ENCODE data around the gene PRM1.
"Not testable (repeated sequence)": the region's sequence is repeated elsewhere in the genome, so short reads cannot be mapped to it uniquely, and the experiment has no call there.

PRM1 gene

DNA sequence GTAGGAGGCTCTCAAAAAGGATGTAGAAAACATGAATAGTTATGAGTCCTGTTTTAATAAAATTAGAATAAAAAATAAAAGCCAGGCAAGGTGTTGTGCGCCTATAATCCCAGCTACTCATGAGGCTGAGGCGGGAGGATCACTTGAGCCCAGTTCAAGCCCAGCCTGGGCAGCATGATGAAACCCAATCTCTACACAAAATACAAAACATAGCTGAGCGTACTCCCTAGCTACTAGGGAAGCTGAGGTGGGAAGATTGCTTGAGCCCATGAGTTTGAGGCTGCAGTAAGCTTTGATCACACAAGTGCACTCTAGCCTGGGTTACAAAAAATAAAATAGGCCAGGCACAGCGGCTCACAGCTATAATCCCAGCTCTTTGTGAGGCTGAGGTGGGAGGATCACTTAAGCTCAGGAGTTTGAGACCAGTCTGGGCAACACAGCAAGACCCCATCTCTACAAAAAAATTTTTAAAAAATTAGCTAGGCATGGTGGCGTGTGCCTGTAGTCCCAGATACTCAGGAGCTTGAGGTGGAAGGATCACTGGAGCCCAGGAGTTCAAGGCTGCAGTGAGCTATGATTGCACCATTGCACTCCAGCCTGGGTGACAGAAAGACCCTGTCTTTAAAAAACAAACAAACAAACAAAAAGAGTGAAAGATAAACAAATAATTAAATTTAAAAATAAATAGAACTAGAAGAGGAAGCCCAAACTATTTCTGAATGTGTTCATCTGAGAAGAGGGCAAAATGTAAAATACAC, 17.2 kb upstream of the PRM1 start:
- no peak for DNase-seq (ENCODE audit: low spot score)

DNA sequence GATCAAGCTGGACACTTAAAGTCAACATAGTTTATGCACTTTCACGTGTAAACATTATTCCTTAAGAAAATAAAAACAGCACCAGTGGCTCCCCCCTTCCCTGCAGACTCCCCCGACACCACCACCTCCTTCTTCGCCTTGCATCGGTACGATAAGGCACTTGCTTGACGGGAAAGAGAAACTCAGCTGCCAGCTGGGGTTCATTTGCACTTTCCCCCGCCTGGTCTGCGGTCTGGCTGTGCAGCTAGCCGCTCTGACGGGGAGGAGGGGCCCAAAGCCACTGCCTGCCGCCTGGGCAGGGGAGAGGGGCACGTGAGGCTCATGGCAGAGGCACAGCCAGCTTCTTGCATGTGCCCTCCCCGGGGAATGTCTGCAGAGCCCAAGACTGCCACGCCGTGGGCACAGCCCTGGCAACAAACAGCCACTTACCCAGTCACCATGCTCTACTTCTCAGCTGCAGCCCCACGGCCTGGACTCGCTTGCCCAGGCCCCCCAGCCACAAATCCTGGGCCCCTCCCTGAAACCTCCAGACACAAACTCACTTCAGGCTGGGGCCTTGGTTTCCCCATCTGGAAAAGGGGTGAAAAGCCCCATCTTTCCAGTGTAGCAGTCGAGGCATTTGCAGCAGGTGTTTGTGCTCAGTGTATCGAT, 16.5 kb upstream of the PRM1 start:
- DNase-seq (ENCODE audit: low spot score) = no peak

DNA sequence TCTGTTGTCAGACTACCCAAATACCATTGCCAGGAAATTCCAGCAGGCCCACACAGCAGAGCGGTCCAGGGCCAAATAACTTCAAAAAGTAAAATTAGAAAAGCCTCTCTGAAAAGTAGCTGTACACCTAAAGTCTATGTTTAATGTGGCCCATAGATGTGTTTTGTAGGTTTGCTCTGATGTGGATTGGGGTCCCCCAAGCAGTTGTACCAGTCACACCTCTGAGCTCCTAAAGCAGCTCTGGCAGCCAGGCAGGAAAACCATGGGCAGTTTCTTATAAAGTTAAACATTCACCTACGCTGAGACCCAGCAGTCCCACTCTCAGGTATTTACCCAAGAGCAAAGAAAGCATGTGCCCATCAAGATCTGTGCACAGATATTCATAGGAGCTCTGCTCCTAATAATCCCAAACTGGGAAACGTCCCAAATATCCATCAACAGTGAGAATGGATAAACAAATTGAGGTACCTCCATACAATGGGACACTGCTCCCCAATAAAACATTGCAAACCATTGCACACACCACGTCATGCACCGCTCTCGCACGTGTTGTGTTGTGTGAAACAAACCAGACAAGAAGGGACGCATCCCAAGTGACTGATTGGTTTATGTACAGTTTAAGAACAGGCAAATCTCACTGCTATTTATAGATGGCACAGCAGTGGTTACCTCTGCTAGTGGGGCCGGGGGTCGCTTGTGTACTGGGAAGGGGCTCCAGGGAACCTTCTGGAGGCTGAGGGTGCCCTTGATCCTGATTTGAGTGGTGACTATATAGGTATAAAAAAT, 15.8 kb upstream of the PRM1 start:
- DNase-seq (ENCODE audit: low spot score) = no peak

DNA sequence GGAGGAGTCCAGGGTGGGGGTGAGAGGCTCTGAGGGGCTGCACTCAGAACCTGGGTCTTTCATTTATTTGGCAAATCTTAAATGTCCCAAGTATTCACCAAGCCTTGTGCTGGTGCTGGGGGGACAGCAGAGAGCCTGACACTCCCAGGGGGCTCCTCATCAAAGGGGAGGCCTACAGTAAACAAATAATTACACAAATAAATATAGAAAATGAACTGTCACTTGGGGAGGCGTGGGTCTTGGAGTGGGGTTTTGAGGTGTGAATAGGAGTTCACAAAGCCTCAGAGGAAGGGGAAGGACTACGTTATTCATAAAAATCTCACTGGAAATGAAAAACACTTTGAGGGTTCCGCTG, 15.2 kb upstream of the PRM1 start:
- no peak for DNase-seq (ENCODE audit: low spot score)

DNA sequence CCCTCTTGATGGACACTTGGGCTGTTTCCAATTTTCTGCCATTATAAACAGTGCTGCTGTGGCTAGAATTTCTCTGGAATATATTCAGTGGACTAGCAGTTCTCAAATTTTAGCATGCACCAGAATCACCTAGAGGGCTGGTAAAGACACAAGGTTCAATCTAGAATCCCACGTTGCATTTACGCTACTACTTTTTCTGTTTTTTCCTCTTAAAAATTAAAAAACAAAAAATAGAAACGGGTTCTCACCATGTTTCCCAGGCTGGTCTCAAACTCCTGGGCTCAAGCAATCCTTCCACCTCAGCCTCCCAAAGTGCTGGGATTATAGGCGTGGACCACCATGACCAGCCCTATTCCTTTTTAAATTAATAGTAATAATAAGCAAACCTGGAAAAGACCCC, 14.5 kb upstream of the PRM1 start:
- DNase-seq (ENCODE audit: low spot score) = no peak

DNA sequence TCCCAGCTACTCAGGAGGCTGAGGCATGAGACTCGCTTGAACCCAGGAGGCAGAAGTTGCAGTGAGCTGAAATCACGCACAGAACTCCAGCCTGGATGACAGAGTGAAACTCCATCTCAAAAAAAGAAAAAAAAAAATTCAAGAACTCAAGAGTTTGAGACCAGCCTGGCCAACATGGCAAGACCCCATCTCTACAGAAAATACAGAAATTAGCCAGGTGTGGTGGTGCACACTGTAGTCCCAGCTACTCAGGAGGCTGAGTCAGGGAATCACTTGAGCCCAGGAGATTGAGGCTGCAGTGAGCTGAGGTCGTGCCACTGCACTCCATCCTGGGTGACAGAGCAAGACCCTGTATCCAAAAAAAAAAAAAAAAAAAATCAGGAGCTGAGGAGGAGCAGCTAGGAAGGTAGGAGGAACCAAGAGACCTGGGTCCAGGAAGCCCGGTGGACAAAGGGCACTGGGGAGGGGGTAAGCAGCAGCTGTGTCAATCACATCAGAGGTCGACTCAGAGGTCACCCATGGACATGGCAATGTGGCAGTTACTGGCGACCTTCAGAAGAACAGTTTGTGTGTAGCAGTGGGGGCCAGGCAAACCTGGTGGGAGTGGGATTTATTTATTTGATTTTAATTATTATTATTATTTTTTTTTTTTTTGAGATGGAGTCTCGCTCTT, 11.1 kb upstream of the PRM1 start:
- DNase-seq (ENCODE audit: low spot score) = no peak

DNA sequence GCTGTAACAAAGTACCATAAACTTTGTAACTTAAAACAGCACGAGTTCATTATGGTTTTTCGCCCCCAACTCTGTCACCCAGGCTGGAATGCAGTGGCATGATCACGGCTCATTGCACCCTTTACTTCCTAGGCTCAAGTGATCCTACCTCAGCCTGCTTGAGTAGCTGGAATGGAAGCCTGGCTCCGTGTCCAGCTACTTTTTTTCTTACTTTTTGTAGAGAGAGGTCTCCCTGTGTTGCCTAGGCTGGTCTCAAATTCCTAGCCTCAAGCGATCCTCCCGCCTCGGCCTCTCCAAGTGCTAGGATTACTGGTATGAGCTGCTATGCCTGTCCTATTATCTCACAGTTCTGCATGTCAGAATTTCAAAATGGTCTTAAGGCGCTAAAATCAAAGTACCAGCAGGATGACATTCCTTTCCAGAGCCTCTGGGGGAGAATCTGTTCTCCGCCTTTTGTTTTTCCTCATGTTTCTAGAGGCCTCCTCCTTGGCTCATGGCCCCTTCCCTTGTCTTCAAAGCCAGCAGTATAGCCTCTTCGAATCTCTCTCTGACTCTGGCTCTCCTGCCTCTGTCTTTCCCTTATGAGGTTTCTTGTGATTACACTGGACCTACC, 10.1 kb upstream of the PRM1 start:
- DNase-seq (ENCODE audit: low spot score) = no peak

DNA sequence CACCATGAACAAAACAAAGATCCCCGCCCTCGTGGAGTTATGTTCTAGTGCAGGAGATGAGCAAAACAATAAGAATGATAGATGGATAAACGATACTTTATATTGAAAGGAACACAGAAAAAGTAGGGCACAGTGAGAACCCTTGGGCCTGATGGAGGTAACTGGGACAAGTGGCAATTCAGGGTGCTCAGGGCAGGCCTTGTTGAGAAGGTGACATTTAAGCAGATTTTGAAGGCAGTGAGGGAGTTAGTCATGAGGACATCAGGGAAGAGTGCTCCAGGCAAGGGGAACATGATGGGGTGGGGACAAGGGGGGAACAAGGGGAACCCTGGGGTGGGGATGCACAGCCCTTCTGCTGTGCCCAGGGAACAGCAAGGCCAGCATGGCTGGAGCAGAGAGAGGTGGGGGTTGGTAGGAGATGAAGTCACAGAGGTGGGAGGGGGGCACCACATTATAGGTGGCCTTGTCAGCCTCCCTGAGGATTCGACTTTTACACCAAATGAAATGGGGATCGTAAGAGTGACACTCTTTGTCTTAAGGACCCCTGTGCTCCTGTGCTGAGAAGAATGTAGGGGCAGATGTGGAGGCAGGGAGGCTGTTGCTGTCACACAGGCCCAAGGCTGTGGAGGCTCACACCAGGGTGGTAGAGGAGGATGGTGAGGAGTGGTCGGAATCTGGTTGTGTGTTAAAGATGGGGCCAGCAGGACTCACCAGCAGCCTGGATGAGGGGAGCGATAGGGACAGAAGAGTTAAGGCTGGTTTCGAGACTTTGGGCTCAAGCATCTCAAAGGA, 9.2 kb upstream of the PRM1 start:
- no peak for DNase-seq (ENCODE audit: low spot score)

DNA sequence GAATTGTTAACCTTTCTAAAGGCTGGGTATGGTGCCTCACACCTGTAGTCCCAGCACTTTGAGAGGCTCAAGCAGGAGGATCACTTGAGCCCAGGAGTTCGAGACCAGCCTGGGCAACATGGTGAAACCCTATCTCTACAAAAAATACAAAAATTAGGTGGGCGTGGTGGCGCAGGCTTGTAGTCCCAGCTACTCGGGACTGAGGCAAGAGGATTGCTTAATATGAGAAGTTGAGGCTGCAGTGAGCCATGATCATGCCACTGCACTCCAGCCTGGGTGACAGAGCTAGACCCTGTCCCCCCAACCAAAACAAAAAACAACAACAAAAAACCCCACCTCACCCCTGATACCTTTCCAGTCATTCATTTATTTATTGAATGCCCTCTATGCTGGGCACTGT, 8.6 kb upstream of the PRM1 start:
- not testable (repeated sequence) for DNase-seq (ENCODE audit: low spot score)

DNA sequence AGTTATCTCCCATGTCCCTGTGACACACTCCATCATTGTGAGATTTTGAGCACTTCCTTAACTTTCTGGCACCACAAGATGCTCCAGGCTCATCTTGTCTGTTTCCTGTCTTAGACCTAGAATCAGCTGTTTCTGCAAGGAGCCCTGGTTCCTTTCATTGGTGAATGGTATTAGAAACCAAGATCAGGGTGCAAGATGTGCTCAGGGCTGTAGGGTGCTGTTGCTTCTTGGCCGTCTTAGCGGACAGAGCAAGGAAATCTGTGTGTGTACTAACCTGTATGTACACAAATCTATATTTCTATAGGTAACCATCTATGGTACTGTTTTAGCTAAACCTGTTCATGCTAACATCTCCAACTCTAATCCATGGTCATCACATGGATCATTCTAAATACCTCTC, 8.1 kb upstream of the PRM1 start:
- no peak for DNase-seq (ENCODE audit: low spot score)

DNA sequence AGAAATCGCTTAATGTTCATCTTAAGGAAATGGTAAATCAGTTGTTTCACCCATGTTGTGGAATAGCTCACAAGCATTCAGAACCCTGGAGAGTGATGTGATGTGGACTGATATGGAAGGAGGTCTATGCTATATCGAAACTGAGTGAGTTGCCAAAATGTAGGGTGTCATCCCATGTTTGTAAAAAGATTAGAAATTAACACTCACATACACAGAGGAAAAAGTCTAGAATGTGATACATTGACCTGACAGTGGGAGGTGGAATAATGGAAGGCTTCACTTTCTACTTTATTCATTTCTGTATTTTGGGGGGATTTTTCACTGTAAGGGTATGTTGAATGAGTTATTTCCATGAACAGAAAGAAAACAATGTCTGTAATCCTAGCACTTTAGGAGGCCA, 4.7 kb upstream of the PRM1 start:
- no peak for DNase-seq (ENCODE audit: low spot score)

DNA sequence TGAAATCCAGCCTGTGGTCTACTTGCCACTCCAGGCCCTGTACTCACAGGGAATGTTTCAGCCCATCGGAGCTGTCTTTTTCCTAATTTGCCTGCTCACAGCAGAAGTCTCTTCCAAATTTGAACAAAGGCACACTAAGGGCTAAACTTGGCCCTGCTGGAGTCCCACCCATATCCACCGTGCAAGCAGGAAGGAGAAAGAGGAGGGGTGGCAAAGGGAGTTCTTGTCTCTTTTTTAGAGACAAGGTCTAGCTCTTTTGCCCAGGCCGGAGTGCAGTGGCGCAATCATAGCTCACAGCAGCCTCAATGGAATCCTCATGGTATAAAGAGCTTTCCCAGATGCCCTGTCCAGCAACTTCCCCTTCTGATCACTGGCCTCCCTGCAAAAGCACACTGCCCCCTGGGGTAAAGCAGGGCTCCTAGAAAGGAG, 2.7 kb upstream of the PRM1 start:
- DNase-seq (ENCODE audit: low spot score) = no peak

DNA sequence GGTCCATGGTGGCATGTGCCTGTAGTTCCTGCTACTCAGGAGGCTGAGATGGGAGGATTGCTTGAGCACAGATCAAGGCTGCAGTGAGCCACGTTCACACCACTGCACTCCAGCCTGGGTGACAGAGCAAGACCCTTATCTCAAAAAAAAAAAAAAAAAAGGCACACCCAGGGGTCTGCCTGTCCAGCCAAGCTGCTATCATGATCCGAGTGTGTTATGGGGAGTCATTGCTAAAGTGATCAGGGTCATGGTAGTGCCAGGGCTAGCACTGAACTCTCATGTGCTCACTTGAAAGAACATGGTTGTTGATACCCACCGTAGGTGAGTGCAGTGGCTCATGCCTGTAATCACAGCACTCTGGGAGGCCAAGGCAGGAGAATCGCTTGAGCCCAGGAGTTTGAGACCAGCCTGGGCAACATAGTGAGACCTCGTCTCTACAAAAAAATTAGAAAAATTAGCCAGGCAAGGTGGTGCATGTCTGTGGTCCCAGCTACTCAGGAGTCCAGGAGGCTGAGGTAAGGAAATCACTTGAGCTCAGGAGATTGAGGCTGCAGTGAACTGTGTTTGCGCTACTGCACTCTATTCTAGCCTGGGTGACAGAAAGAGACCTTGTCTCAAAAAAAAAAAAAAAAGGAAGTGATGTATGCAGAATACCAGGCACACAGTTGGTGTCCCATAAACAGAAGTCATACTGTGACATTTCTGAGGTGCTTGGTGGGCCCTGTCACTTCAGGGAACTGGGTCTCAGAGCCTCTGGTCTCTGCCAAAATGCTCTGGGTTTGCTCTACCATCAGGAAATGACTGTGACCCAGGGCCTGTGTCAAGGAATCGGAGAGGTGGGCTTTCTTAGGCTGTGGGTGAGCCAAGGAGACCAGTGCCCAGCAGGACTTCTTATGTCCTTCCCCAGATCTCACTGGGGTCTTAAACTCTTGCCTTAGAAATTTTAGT, 2.2 kb downstream of the PRM1 start:
- DNase-seq (ENCODE audit: low spot score) = no peak

DNA sequence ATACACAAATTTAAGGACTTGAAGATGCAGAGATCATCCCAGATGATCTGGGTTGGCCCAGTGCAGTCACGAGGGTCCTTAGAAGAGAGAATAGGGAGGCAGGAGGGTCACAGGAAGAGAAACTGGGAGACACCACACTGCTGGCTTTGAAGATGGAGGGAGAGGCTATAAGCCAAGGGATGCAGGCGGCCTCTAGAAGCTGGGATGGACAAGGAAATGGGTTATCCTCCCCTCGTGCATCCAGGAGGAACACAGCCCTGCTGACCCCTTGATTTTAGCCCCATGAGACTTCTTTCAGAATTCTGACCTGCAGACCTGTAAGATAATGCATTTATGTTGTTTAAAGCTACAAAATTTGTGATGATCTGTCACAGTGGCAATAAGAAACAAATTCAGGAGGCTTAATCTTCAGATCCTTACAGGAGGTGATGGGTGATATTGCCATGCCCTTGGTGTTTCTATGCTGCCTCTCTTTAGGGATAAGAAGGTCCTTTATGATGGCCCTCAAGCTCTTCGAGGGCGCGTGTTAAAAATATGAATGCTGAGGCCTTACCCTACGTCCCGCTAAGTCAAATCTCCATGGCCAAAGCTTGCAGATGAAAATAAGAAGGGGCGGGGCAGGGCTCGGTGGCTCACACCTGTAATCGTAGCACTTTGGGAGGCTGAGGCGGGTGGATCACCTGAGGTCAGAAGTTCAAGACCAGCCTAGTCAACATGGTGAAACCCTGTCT, 3.4 kb downstream of the PRM1 start:
- no peak for DNase-seq (ENCODE audit: low spot score)

DNA sequence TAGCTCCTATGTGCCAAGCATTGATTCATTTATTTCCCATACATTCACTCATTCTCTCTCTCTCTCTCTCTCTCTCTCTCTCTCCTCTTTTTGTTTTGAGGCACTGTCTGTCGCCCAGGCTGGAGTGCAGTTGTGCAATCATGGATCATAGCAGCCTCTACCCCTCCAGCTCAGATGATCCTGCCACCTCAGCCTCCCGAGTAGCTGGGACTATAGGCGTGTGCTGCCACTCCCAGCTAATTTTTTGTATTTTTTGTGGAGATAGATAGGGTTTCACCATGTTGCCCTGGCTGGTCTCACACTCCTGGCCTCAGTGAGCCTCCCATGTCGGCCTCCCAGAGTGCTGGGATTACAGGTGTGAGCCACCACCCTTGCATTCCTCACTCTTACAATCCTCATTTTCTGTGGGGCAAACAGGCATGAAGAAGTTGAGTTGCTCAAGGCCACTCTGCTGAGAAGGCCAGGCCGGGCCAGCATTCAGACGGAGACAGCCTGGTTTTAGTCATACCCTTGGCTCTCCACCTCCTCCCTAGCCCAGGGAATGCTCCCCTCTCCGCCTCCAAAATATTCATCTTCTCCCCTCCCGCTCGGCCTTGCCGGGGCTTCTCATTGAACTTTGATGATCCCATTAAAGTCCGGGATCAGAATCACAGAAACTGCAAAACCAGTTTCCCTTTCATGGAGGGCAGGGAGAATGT, 4.1 kb downstream of the PRM1 start:
- DNase-seq (ENCODE audit: low spot score) = no peak

DNA sequence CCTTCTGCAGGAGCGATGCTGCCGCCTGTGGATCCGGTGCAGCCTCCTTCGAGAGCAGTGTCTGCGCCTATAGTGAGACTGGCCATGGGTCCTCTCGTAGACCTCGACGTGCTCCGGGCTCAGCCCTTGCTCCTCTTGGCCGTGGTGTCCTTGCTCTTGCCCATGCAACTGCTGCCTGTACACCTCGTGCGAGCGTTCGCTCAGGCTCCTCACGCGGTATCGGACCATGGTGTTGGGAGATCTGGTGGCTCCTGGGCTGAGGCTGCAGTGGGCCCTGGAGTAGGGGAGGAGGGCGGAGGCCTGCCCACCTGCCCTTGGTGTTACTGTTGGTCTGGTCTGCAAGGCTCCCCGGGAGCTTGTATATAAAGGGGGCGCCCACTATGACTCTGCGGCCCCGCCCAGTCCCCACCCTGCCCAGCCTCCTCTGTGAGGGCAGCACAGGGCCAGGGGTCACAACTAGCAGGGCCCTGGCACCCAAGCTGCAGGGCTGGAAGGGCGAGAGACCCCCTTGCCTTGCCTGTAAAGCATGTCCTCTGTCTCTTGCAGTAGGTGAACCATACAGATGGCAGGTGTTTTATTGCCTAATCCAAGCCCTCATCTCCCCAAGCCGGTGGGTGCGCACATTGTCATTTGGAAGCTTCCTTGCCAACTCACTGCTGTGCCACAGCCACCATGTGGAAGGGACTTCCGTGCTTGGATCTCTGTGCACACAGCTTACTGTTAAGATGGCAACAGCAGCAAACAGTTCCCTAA, 4.8 kb downstream of the PRM1 start, which contains the start of gene PRM2:
PRM2 (minus strand) TSS at position 338 of the 753 bp plus-strand sequence; CDS start at position 228, 110 bp downstream.
- no peak for DNase-seq (ENCODE audit: low spot score)

DNA sequence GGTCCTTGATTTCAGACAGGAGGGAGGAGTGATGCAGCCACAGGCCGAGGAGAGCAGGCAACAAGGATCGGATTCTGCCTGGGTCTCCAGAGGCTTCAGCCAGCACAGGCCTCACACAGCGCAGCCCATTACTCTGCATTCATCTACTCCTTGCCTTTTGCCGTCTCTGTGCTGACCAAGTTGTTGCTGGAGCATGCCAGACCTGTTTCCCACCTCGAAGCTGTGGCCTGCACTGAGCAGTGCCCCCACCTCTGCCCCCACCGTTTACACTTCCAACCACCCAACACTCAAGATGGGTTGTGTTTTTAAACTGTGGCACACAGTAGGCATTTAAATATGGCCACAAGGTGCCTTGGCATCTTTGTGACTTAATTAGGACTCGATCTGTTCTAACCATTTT, 6.2 kb downstream of the PRM1 start:
- no peak for DNase-seq (ENCODE audit: low spot score)

DNA sequence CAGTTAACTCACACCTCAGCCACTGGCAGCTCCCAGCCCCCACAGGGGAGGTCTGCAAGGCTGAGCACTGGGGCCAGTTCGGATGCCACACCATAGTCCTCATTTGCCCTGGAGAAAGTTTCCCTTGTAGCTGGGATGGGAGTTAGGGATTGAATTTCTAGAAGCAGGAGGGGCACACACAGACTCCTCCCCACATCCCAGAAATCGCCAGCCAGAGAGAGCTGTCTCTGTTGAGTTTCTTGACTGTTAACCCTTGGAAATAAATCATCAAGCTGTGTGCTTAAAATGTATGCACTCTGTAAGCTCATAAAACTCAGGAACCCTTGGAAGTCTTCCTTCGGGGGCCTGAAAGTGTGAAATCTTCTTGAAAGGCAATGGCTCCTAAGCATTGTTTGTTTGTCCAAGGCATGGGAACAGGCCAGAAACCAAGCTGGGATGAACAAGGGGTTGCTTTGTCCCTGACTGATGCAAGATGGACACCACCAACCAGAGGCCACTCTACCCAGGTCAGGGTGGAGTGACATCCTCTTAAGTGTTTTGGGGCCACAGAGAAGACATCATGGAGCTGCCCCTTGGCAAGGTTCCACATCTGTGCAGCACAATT, 7.3 kb downstream of the PRM1 start:
- DNase-seq (ENCODE audit: low spot score) = no peak
